CD14-positive monocyte (primary cell): ENCODE measurements around the gene PDP2. TPM values are rescaled to one million over a fixed set of nuclear protein-coding genes. Genes with fewer than 3 reads are reported as not detected.

Source experiments
- DNase-seq, 3 donors: peaks; one replicate each; pipeline ENCODE4 v3.0.0-alpha.2; 2011 to 2022
- H2AFZ ChIP-seq: 2 replicates; pipeline ENCODE4 v1.6.0; 2012; ENCODE audit warnings: mild to moderate bottlenecking, low read depth, low read length, inconsistent platforms; ENCODE audit not compliant: insufficient read depth, poor library complexity, severe bottlenecking
- H3K27ac ChIP-seq, 2 donors: 1 replicate in 1 of 2; 2 replicates in 1 of 2; pipeline ENCODE4 v1.5.1; 2012 to 2013; ENCODE audit warnings: low read length in 2 of 2, control low read depth in 1 of 2, inconsistent platforms in 1 of 2, low read depth in 1 of 2, mild to moderate bottlenecking in 1 of 2
- H3K27me3 ChIP-seq, 2 donors: one replicate each; pipeline versions ENCODE4 v1.6.0 to v1.6.1; 2011 to 2013; ENCODE audit warnings: low read length in 2 of 2; ENCODE audit not compliant: control insufficient read depth in 2 of 2, insufficient read depth in 2 of 2
- H3K36me3 ChIP-seq, 2 donors: replicated peaks in 1 of 2; 1 replicate in 1 of 2; 2 replicates in 1 of 2; pipeline versions ENCODE4 v1.5.1 to v1.6.1; 2012 to 2013; ENCODE audit warnings: low read length in 2 of 2, control low read depth in 1 of 2, inconsistent platforms in 1 of 2, mild to moderate bottlenecking in 1 of 2; ENCODE audit not compliant: insufficient read depth in 2 of 2, control insufficient read depth in 1 of 2
- H3K4me1 ChIP-seq, 2 donors: 1 replicate in 1 of 2; 2 replicates in 1 of 2; pipeline versions ENCODE4 v1.5.1 to v1.6.1; 2012 to 2013; ENCODE audit warnings: low read length in 2 of 2, control low read depth in 1 of 2, inconsistent platforms in 1 of 2, mild to moderate bottlenecking in 1 of 2, moderate library complexity in 1 of 2; ENCODE audit not compliant: insufficient read depth in 2 of 2, control insufficient read depth in 1 of 2
- H3K4me2 ChIP-seq: replicated peaks from 2 replicates; pipeline ENCODE3; 2012; ENCODE audit warnings: low read length, moderate library complexity, mild to moderate bottlenecking; ENCODE audit not compliant: poor library complexity, severe bottlenecking; ENCODE audit errors: extremely low read depth
- H3K4me3 ChIP-seq, 3 experiments: fragments of 200-600 bp in 1 of 3; sonication (generic) in 1 of 3; replicated peaks in 1 of 3; 1 replicate in 2 of 3; 2 replicates in 1 of 3; pipeline ENCODE4 v1.5.1; 2011 to 2013; ENCODE audit warnings: low read length in 3 of 3, mild to moderate bottlenecking in 3 of 3, control low read depth in 2 of 3, low read depth in 2 of 3, inconsistent platforms in 1 of 3, moderate library complexity in 1 of 3
- H3K79me2 ChIP-seq: 2 replicates; pipeline ENCODE4 v1.6.0; 2012; ENCODE audit warnings: mild to moderate bottlenecking, control low read depth, inconsistent platforms, low read length, moderate library complexity; ENCODE audit not compliant: insufficient read depth
- H3K9ac ChIP-seq: 2 replicates; pipeline ENCODE4 v1.6.0; 2017; ENCODE audit warnings: low read length, mild to moderate bottlenecking; ENCODE audit not compliant: insufficient read depth, poor library complexity, severe bottlenecking
- H3K9me3 ChIP-seq, 2 donors: replicated peaks in 1 of 2; 1 replicate in 1 of 2; 2 replicates in 1 of 2; pipeline versions ENCODE4 v1.5.1 to v1.6.1; 2012 to 2013; ENCODE audit warnings: low read length in 2 of 2, control low read depth in 1 of 2; ENCODE audit not compliant: control insufficient read depth in 1 of 2, insufficient read depth in 1 of 2
- H4K20me1 ChIP-seq: 2 replicates; pipeline ENCODE4 v1.6.0; 2012; ENCODE audit warnings: mild to moderate bottlenecking, low read length, control low read depth, moderate library complexity; ENCODE audit not compliant: insufficient read depth
- H3K27ac Mint-ChIP-seq, 7 donors: one replicate each; pipeline ENCODE4 v1.8.0; 2020; ENCODE audit warnings: mild to moderate bottlenecking in 7 of 7, mixed read lengths in 7 of 7, moderate library complexity in 6 of 7, inconsistent platforms in 2 of 7
- H3K27me3 Mint-ChIP-seq, 3 donors: one replicate each; pipeline ENCODE4 v1.8.0; 2021 to 2022; ENCODE audit warnings: low read depth in 3 of 3, mild to moderate bottlenecking in 3 of 3, mixed read lengths in 3 of 3, moderate library complexity in 3 of 3, inconsistent platforms in 1 of 3
- H3K36me3 Mint-ChIP-seq, 2 donors: one replicate each; pipeline ENCODE4 v1.8.0; 2020; ENCODE audit warnings: mixed read lengths in 2 of 2, inconsistent platforms in 1 of 2, mild to moderate bottlenecking in 1 of 2
- H3K4me1 Mint-ChIP-seq: one replicate; pipeline ENCODE4 v1.8.0; 2020; ENCODE audit warnings: mild to moderate bottlenecking, mixed read lengths
- H3K4me3 Mint-ChIP-seq, 2 donors: one replicate each; pipeline ENCODE4 v1.8.0; 2020; ENCODE audit warnings: mild to moderate bottlenecking in 2 of 2, mixed read lengths in 2 of 2, moderate library complexity in 1 of 2
- H3K9me3 Mint-ChIP-seq, 7 donors: one replicate each; pipeline ENCODE4 v1.8.0; 2020 to 2022; ENCODE audit warnings: mixed read lengths in 7 of 7, mild to moderate bottlenecking in 6 of 7, moderate library complexity in 6 of 7, inconsistent platforms in 2 of 7
- CTCF ChIP-seq: fragments of 200-600 bp; IDR thresholded peaks from one replicate; pipeline ENCODE4 v1.8.0; 2022; ENCODE audit warnings: antibody characterized with exemption, mild to moderate bottlenecking
- WGBS: methylation state at CpG from one replicate; pipeline ENCODE4 v1.1.5; 2013; ENCODE audit warnings: missing lambda C conversion rate; ENCODE audit not compliant: insufficient coverage; 5-methylcytosine and 5-hydroxymethylcytosine counted together
- intact Hi-C, 2 donors: fragments of 100-400 bp; cut with micrococcal nuclease; formaldehyde crosslinking; loops; one replicate each; pipeline versions ENCODE4 v1.15.0 to v1.15.1; 2023
- polyA plus RNA-seq, 3 donors: library from polyadenylated mRNA; depleted of rRNA in 1 of 3; unstranded in 2 of 3; stranded (reverse) in 1 of 3; fragments of 300-500 nt in 2 of 3; fragments of >200 nt in 1 of 3; fragmentation: Illumina TruSeq in 2 of 3; gene quantifications; 1 replicate in 2 of 3; 2 replicates in 1 of 3; pipeline ENCODE4 v1.2.3, GENCODE V29; 2012 to 2021

The PDP2 gene
- polyA plus RNA-seq, 3 donors: 1.1 TPM; not detected in 2

- Mint-ChIP-seq H3K4me3 (peak overlapping the region; percentile 96 to 99), H3K9me3 (peaks cover 3 to 15% (median 8%) of the 10 kb centered on the region in 7 donors), H3K36me3 (peaks cover 14 to 18% of the 10 kb centered on the region in 2 donors), H3K27me3 (peaks cover 44 to 57% (median 49%) of the 10 kb centered on the region in 3 donors), H3K4me1 (peaks cover 22% of the 10 kb centered on the region), H3K27ac (no peak overlapping the region)
- intact Hi-C loops: no loop called here
- no peak for DNase-seq
- peak overlapping the region; percentile 54 to 87 (median 56) for H3K4me3 ChIP-seq
- no peak overlapping the region for H3K27ac ChIP-seq
- H3K27me3 ChIP-seq: peaks cover 7 to 50% of the 10 kb centered on the region in 2 donors
- H3K36me3 ChIP-seq: peaks cover 3 to 13% of the 10 kb centered on the region in 2 donors
- H2AFZ ChIP-seq: peak overlapping the region; percentile 93
- no peak for TF ChIP-seq CTCF
- no peaks in the 10 kb centered on the region for H3K79me2 ChIP-seq
- no peaks in the 10 kb centered on the region for H4K20me1 ChIP-seq
- peak overlapping the region; percentile 64 for H3K9ac ChIP-seq
- peaks cover 23 to 29% of the 10 kb centered on the region in 2 donors for H3K4me1 ChIP-seq
- H3K4me2 ChIP-seq: peak overlapping the region; percentile 93
- 1% methylated on average over 15 of the region's 23 CpGs for WGBS
- peaks cover 5 to 6% of the 10 kb centered on the region in 2 donors for H3K9me3 ChIP-seq
Measured at GRCh38 chr16:66881014-66881417, 701 bp downstream of the PDP2 start.

- Histone ChIP-seq H3K9ac (no peak overlapping the region), H3K27me3 (peaks cover 7 to 44% of the 10 kb centered on the region in 2 donors), H3K36me3 (peaks cover 3 to 13% of the 10 kb centered on the region in 2 donors), H3K4me1 (peaks cover 23 to 29% of the 10 kb centered on the region in 2 donors), H4K20me1 (no peaks in the 10 kb centered on the region), H3K4me3 (no peak overlapping the region), H2AFZ (no peak overlapping the region), H3K27ac (no peak overlapping the region), H3K9me3 (peaks cover under 1% of the 10 kb centered on the region in 2 donors), H3K79me2 (no peaks in the 10 kb centered on the region), H3K4me2 (no peak overlapping the region)
- no peak for TF ChIP-seq CTCF
- no CpG with 5 or more reads among the region's 2 CpGs for WGBS
- Mint-ChIP-seq H3K27me3 (peaks cover 39 to 51% (median 44%) of the 10 kb centered on the region in 3 donors), H3K9me3 (peaks cover 0 to 9% (median 2%) of the 10 kb centered on the region in 7 donors), H3K27ac (no peak overlapping the region), H3K4me1 (peaks cover 22% of the 10 kb centered on the region), H3K4me3 (peak overlapping the region in 1 of 2 donors; percentile 63), H3K36me3 (peaks cover 14 to 17% of the 10 kb centered on the region in 2 donors)
- no peak for DNase-seq
- intact Hi-C loops: no loop called here
Measured at GRCh38 chr16:66881560-66881959, 1.2 kb downstream of the PDP2 start.
